SK-N-MC (cell line): Measurements from ENCODE around the gene SLC38A10.

Source experiments
- EZH2 ChIP-seq: fragments of 200-600 bp; sonication (generic); IDR thresholded peaks from one replicate; pipeline ENCODE4 v1.6.1; 2017; ENCODE audit warnings: antibody characterized with exemption
- POLR2AphosphoS5 ChIP-seq: IDR thresholded peaks from 2 replicates; pipeline ENCODE4 v1.6.1; 2012; ENCODE audit warnings: mild to moderate bottlenecking, low read depth, low read length, borderline replicate concordance

GRCh38 chr17:81322271-81323082 lies 27.4 kb upstream of the SLC38A10 start:
- no peak for TF ChIP-seq POLR2AphosphoS5
- TF ChIP-seq EZH2, result no peak
